OCI-LY1 (cell line): ENCODE data around the gene GALNT7.

Experiments used
- H2AFZ ChIP-seq: fragments of 200-600 bp; sonication (generic), shearing (Covaris generic); 2 replicates; pipeline ENCODE4 v1.6.0; 2014; ENCODE audit warnings: antibody characterized with exemption, mild to moderate bottlenecking, low read length
- H3F3A ChIP-seq: fragments of 200-600 bp; sonication (generic), shearing (Covaris generic); 2 replicates; pipeline ENCODE4 v1.6.0; 2014; ENCODE audit warnings: mild to moderate bottlenecking, antibody characterized with exemption, low read length, moderate library complexity; ENCODE audit not compliant: insufficient read depth
- H3K27ac ChIP-seq: fragments of 200-600 bp; sonication (generic); 2 replicates; pipeline ENCODE4 v1.5.1; 2014; ENCODE audit warnings: low read length, mixed run types, mild to moderate bottlenecking, low read depth; ENCODE audit not compliant: poor library complexity, severe bottlenecking
- H3K27me3 ChIP-seq: fragments of 200-600 bp; sonication (generic); 2 replicates; pipeline ENCODE4 v1.6.0; 2014; ENCODE audit warnings: antibody characterized with exemption, mild to moderate bottlenecking, low read length, moderate library complexity; ENCODE audit not compliant: insufficient read depth
- H3K36me3 ChIP-seq: fragments of 200-600 bp; sonication (generic); 2 replicates; pipeline ENCODE4 v1.6.1; 2014; ENCODE audit warnings: mild to moderate bottlenecking, antibody characterized with exemption, low read length, moderate library complexity, mixed read lengths; ENCODE audit not compliant: insufficient read depth
- H3K4me1 ChIP-seq: fragments of 200-600 bp; sonication (generic); 2 replicates; pipeline ENCODE4 v1.5.1; 2014; ENCODE audit warnings: mild to moderate bottlenecking, low read length, moderate library complexity; ENCODE audit not compliant: insufficient read depth, severe bottlenecking
- H3K4me2 ChIP-seq: fragments of 200-600 bp; sonication (generic), shearing (Covaris generic); 2 replicates; pipeline ENCODE4 v1.6.1; 2014; ENCODE audit warnings: low read length
- H3K4me3 ChIP-seq: fragments of 200-600 bp; sonication (generic); 2 replicates; pipeline ENCODE4 v1.5.1; 2014; ENCODE audit warnings: low read length, low read depth, mild to moderate bottlenecking, mixed read lengths; ENCODE audit not compliant: poor library complexity, severe bottlenecking
- H3K79me2 ChIP-seq: fragments of 200-600 bp; shearing (Covaris generic); 2 replicates; pipeline ENCODE4 v1.6.1; 2016; ENCODE audit warnings: mixed run types, low read length, mixed read lengths; ENCODE audit not compliant: insufficient read depth
- H3K9ac ChIP-seq: fragments of 200-600 bp; sonication (generic), shearing (Covaris generic); 2 replicates; pipeline ENCODE4 v1.6.1; 2014; ENCODE audit warnings: mild to moderate bottlenecking, low read length, mixed read lengths
- H3K9me2 ChIP-seq: fragments of 200-600 bp; sonication (generic), shearing (Covaris generic); 2 replicates; pipeline ENCODE4 v1.6.1; 2014; ENCODE audit warnings: low read depth, mild to moderate bottlenecking, low read length, mixed read lengths
- H3K9me3 ChIP-seq: fragments of 200-600 bp; shearing (Covaris generic); 2 replicates; pipeline ENCODE4 v1.6.1; 2014; ENCODE audit warnings: low read length, mixed read lengths
- H4K20me1 ChIP-seq: fragments of 200-600 bp; sonication (generic), shearing (Covaris generic); 2 replicates; pipeline ENCODE4 v1.6.0; 2016; ENCODE audit warnings: mild to moderate bottlenecking, low read length; ENCODE audit not compliant: insufficient read depth
- CTCF ChIP-seq: fragments of 200-600 bp; sonication (generic), shearing (Covaris generic); IDR thresholded peaks from 2 replicates; pipeline ENCODE4 v1.5.1; 2017; ENCODE audit warnings: mild to moderate bottlenecking, antibody characterized with exemption, low read length, moderate library complexity, mixed read lengths
- EZH2 ChIP-seq: fragments of 200-600 bp; sonication (generic), shearing (Covaris generic); IDR thresholded peaks from 2 replicates; pipeline ENCODE4 v1.8.0; 2017; ENCODE audit warnings: borderline replicate concordance, mixed run types, mild to moderate bottlenecking, antibody characterized with exemption, low read length, moderate library complexity, mixed read lengths

The GALNT7 gene

DNA sequence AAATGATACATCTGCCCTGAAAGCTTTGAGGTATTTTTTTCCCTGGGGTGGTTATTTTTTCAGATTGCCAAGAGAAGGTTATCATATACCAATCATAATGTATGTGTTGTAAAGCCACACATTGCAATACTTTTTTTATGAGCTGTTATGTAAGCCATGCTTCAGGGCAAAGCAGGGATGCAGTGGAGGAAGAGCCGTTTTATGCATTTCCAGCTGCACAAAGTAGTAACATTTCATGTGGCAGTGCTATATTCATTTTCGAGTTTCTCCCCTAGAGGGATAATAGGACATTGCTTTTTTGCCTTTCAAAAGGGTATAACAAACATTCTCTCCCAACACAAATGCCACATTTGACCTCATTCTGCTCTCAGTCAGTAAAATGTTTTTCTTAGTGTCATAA, 68.5 kb downstream of the GALNT7 start:
- H3K9me2 ChIP-seq = no peaks in the 10 kb centered on the region
- no peak overlapping the region for H3K4me3 ChIP-seq
- TF ChIP-seq CTCF (peak; percentile 24; the same call in 1 of the 2 replicates), EZH2 (no peak)
- H3K9me3 ChIP-seq = no peaks in the 10 kb centered on the region
- H3K79me2 ChIP-seq = peaks cover 21% of the 10 kb centered on the region
- peak overlapping the region; percentile 31 for H3K27ac ChIP-seq
- no peak overlapping the region; the same call in 1 of the 2 replicates for H3K9ac ChIP-seq
- peaks cover 53% of the 10 kb centered on the region for H3K4me1 ChIP-seq
- no peaks in the 10 kb centered on the region for H3K27me3 ChIP-seq
- peaks cover 36% of the 10 kb centered on the region for H3K36me3 ChIP-seq
- no peak overlapping the region for H2AFZ ChIP-seq
- H3K4me2 ChIP-seq = no peak overlapping the region; the same call in 1 of the 2 replicates
- no peaks in the 10 kb centered on the region for H4K20me1 ChIP-seq
- no peaks in the 10 kb centered on the region for H3F3A ChIP-seq

- Histone ChIP-seq H3K79me2 (peaks cover 21% of the 10 kb centered on the region), H3K4me2 (no peak overlapping the region), H2AFZ (no peak overlapping the region), H3K9ac (no peak overlapping the region), H3F3A (no peaks in the 10 kb centered on the region), H3K4me3 (no peak overlapping the region), H3K27ac (peak overlapping the region; percentile 31), H3K36me3 (peaks cover 30% of the 10 kb centered on the region), H3K4me1 (peaks cover 59% of the 10 kb centered on the region), H4K20me1 (no peaks in the 10 kb centered on the region), H3K9me2 (no peaks in the 10 kb centered on the region), H3K27me3 (no peaks in the 10 kb centered on the region), H3K9me3 (no peaks in the 10 kb centered on the region)
- TF ChIP-seq CTCF (no peak), EZH2 (no peak)
Measured at GRCh38 chr4:173237762-173238161, 69.2 kb downstream of the GALNT7 start.

DNA sequence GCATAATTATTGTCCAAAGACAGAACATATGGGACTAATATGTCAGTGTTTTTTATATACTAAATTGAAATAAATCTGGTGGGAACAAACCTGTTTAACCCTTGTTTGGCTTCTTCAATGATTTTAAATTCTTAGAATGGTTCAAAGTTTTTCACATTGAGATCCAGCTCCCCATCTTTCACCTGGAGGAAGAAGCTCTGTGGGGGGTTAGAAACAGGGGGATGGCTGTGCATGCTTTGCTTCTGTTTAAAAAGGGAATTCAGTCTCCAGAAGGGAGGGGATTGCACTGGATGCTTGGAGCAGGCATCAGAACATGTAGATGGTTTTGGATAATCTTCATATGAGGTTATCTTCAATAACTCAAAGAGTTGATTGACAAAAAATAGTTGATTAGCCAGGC, 72.1 kb downstream of the GALNT7 start:
- H3K36me3 ChIP-seq = 0 out of 2 replicates have a peak, but pooled peaks cover 4% of the 10 kb centered on the region
- H3F3A ChIP-seq = no peaks in the 10 kb centered on the region
- H3K27ac ChIP-seq = peak overlapping the region; percentile 98
- no peak overlapping the region for H2AFZ ChIP-seq
- peaks cover 88% of the 10 kb centered on the region for H3K4me1 ChIP-seq
- H3K79me2 ChIP-seq = peaks cover 31% of the 10 kb centered on the region
- no peaks in the 10 kb centered on the region for H3K9me2 ChIP-seq
- no peaks in the 10 kb centered on the region for H3K27me3 ChIP-seq
- TF ChIP-seq CTCF (no peak), EZH2 (no peak)
- no peak overlapping the region for H3K9ac ChIP-seq
- no peak overlapping the region for H3K4me3 ChIP-seq
- no peaks in the 10 kb centered on the region for H4K20me1 ChIP-seq
- H3K4me2 ChIP-seq = no peak overlapping the region
- H3K9me3 ChIP-seq = no peaks in the 10 kb centered on the region
